ENCODE results near the gene MARK1.
"Not testable (repeated sequence)": the region's sequence is repeated elsewhere in the genome, so short reads cannot be mapped to it uniquely, and the experiment has no call there.

The MARK1 gene

GRCh38 chr1:220611100-220611499 lies 83.2 kb downstream of the MARK1 start:
- DNase-seq: not testable (repeated sequence)

- DNase-seq: no peak
Observed at GRCh38 chr1:220616836-220617235, 88.9 kb downstream of the MARK1 start.

- no peak for DNase-seq
Observed at GRCh38 chr1:220628431-220628830, 100.5 kb downstream of the MARK1 start.

GRCh38 chr1:220631238-220631815 lies 103.4 kb downstream of the MARK1 start:
- no peak for DNase-seq

GRCh38 chr1:220637759-220638158 lies 109.8 kb downstream of the MARK1 start:
- no peak for DNase-seq

- no peak for DNase-seq
Observed at GRCh38 chr1:220642285-220642684, 114.3 kb downstream of the MARK1 start.

- no peak for DNase-seq
Observed at GRCh38 chr1:220652995-220653394, 125.1 kb downstream of the MARK1 start.

GRCh38 chr1:220655509-220655908 lies 127.6 kb downstream of the MARK1 start:
- DNase-seq: no peak

- DNase-seq: no peak
Observed at GRCh38 chr1:220655961-220656740, 128.2 kb downstream of the MARK1 start.

- no peak for DNase-seq
Observed at GRCh38 chr1:220666349-220666748, 138.4 kb downstream of the MARK1 start.

GRCh38 chr1:220669005-220669404 lies 141.1 kb downstream of the MARK1 start:
- DNase-seq: no peak

- no peak for DNase-seq
Observed at GRCh38 chr1:220670365-220670764, 142.4 kb downstream of the MARK1 start.

- DNase-seq: no peak
Observed at GRCh38 chr1:220673921-220674320, 146.0 kb downstream of the MARK1 start.

- DNase-seq: no peak
Observed at GRCh38 chr1:220677251-220677650, 149.3 kb downstream of the MARK1 start.

GRCh38 chr1:220680085-220680687 lies 152.2 kb downstream of the MARK1 start:
- DNase-seq: peak in 1 of 56 donors; percentile 11

GRCh38 chr1:220681220-220681880 lies 153.4 kb downstream of the MARK1 start:
- DNase-seq: no peak

GRCh38 chr1:220682901-220683576 lies 155.1 kb downstream of the MARK1 start:
- peak in 8 of 56 donors; percentile 12 to 38 (median 22) for DNase-seq

- not testable (repeated sequence) for DNase-seq
Observed at GRCh38 chr1:220683716-220684115, 155.8 kb downstream of the MARK1 start.

- no peak for DNase-seq
Observed at GRCh38 chr1:220684890-220685289, 157.0 kb downstream of the MARK1 start.

- no peak for DNase-seq
Observed at GRCh38 chr1:220685879-220686278, 157.9 kb downstream of the MARK1 start.

- no peak for DNase-seq
Observed at GRCh38 chr1:220687809-220688208, 159.9 kb downstream of the MARK1 start.

GRCh38 chr1:220689666-220690065 lies 161.7 kb downstream of the MARK1 start:
- DNase-seq: no peak
